Measurements from ENCODE around the gene SFXN5.

The SFXN5 gene

GRCh38 chr2:72969706-72970105 is 101.8 kb downstream of the SFXN5 start:
- DNase-seq, result no peak

DNA sequence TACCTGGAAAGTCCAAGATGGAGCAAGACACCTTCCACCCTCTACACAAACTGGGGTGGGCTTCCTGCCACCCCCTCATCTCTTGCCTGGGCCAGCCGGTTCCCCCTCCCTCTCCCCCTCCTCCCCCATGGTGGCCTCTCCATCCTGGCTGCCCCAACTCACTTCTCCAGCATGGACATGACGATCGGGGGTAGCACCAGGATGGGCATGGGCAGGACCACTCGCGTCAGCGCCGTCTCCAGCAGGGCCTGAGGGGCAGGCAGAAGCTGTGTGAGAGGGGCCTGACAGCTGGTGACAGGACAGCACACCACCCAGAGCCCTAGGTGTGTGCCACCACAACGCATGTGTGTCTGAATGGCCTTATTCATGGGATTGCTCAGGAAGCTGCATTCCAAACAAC is 103.2 kb downstream of the SFXN5 start:
- DNase-seq, result no peak

- no peak for DNase-seq
Observed at GRCh38 chr2:72965770-72966450, 105.6 kb downstream of the SFXN5 start.

- DNase-seq, result no peak
Observed at GRCh38 chr2:72965016-72965415, 106.5 kb downstream of the SFXN5 start.

- DNase-seq, result no peak
Observed at GRCh38 chr2:72964146-72964525, 107.4 kb downstream of the SFXN5 start.

DNA sequence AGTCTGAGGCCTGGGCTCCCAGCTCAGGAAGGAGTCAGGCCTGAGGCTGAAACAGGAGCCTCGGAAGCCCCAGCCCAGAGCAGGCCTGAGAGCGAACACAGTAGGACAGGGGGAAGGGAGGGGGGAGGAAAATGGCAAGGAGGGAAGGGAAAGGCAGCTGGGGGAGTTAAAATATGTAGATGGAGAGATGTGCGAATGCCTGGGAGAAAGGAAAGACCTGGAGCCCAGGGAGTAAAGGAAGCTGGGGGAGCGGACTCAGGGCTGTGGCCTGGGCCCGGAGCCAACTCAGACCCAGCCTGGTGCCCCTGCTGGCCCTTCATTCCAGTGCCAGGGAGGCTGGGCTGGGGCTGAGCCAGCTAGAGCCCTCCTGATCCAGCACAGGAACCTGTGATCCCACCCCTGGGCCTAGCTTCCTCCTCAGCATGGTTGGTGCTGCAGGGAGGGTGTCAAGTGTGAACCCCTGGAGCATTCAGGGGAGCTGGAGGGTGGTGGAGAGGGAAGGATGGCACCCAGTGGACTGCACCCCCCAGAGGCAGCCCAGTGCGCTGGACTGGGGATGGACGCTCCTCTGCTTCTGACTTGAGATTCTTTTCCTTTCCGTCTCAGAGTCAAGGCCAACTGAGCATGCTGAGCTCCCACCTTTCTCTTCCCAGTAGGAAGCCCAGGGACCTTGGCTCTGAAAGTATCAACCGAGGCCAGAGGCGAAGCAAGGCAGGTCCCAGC is 107.9 kb downstream of the SFXN5 start:
- no peak for DNase-seq

DNA sequence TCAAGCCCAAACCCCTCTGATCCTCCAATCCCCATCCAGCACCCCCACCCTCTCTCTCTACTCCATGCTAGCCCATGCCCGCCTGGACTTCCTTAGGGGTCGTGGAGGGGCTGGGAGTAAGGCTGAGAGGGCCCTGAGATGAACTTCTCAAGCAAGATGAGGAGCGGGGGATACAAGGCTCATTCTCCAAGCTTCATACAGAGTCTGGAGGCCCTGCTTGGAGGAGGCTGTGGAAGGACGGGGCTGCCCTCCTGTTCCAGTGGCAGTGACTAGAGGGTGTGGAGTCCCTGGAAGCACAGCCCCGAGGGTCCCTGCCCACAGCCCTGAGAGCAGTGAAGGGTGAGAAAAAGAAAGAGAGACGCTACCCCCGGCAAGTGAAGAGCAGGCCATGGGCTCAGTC is 108.6 kb downstream of the SFXN5 start:
- DNase-seq, result no peak

DNA sequence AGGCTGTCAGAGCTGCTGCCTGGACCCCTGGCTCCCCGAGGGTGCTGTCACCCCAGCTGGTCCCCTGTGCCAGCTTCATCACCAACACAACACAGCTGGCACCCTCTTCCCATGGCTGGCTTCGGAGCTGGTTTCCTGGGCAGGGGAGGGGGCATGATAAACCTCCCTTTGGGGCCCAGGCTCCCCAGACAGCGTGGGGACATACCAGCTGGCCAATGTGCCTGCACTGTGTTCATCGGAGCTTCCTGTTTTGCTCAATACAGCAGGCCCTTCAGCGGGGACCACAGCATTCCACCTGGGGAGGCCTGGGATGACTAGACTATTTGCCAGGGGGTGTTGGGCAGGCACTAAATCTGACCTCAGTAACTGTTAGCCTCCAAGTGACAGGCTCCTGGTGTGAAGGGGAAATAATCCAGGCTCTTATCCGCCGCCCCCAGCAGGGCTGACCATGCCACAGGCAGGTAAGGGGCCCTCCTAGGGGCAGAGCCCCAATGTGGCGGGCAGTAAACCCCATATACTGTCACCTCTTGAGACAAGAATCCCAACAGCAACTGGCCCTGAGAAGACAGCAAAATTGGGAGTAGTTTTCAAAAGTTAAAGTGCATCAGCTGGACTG is 109.6 kb downstream of the SFXN5 start:
- DNase-seq, result no peak

GRCh38 chr2:72961036-72961720 is 110.3 kb downstream of the SFXN5 start:
- no peak for DNase-seq

DNA sequence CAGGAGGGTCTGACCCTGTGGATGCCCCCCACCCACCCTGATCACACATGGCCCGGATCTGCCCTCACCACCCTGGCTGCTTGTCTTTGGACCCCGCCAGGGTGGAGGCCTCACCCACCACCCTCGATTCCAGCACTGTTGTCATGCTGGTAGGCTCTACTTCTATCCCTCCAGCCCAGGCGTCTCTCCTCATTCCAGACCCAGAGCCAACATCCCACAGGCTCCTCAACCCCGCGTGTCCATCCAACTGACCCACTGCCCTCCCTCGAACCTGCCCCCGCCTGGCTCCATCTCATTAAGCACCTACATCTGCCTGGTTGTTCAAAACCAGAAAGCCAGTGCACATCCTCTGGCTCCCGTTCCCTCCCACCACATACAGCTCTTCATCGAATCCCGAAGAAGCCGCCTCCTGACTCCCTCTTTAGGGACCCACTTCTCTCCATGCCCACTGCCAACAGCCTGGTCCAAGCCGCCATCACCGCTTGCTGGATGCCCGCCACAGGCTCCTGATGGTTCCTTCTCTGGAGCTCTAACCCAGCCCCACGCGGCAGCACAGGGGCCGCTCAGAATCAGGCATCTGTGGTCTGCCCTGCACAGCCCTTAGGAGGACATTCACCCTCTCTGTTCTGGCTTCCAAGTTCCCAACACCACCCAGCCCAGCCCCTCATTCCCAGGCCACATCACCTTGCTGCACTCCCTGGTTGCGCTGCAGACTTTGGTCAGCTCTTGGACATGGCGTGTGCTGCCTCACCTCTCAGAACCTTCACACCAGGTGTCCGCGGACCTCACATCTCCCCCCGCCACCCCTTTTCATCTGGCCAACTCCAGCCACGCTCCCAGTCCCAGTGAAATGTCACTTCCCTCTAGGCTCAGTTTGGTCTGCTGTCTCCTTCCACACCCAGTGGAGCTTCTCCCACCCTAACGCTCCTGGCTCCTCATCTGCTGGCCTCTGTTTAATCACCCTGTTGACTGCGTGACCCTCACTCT is 111.2 kb downstream of the SFXN5 start:
- no peak for DNase-seq

DNA sequence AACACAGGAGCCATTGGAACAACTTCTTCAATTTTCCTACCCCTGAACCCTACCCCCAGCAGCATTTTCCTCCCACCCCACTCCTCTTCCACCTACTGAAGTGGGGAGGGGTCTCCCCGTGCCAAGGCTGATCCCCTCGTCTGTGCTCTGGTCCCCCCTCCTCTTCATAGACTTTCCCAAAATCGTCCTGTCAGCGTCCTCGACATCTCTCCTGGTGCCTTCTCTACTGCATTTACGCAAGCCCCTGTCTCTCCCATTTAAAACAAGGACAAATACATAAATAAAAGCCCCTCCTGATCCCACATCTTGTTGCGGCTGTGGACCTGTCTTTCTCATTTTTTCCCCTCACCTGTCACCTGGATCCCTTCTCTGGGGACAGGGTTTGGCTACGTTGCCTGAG is 112.0 kb downstream of the SFXN5 start:
- no peak for DNase-seq

DNA sequence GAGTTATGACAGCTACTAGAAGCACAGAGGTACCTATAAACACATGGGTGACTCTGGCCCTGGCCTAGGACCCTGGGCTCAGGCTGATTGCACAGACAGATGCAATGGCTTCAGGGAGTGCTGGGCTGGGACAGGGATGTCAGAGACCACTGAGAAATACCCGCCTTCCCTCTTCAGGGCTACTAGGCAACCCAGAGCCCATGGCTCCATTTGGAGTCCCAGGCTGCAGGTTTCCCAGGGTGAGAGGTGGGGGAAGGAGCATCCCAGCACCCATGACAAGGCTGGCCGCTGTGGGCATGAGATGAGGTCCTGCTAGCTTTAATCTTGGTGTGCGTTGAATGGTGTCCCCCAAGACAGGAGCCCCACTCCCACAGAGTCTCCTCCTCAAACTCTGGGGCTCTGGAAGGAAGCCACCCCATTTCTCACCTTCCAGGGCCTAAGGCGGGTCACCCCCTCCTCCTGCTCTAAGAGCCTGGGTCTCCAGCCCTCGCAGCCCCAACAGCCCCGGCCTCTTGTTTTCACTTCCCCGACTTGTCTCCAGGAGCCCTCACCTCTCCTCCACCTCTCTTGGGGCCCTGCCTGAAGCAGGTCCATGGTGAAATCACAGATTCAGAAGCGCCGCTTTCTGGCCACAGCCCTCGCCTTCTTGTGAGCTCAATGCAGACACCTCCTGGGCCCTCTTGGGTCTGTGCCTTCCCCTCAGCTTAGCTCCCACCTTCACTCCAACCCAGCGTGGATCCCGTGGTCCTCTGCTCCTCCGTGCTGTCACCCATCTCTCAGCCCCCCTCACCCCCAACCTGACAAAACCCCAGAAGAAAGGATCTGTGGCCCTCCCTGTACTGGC is 112.7 kb downstream of the SFXN5 start:
- DNase-seq, result no peak

GRCh38 chr2:72956936-72957335 is 114.6 kb downstream of the SFXN5 start:
- no peak for DNase-seq

- no peak for DNase-seq
Observed at GRCh38 chr2:72956050-72956395, 115.5 kb downstream of the SFXN5 start.

DNA sequence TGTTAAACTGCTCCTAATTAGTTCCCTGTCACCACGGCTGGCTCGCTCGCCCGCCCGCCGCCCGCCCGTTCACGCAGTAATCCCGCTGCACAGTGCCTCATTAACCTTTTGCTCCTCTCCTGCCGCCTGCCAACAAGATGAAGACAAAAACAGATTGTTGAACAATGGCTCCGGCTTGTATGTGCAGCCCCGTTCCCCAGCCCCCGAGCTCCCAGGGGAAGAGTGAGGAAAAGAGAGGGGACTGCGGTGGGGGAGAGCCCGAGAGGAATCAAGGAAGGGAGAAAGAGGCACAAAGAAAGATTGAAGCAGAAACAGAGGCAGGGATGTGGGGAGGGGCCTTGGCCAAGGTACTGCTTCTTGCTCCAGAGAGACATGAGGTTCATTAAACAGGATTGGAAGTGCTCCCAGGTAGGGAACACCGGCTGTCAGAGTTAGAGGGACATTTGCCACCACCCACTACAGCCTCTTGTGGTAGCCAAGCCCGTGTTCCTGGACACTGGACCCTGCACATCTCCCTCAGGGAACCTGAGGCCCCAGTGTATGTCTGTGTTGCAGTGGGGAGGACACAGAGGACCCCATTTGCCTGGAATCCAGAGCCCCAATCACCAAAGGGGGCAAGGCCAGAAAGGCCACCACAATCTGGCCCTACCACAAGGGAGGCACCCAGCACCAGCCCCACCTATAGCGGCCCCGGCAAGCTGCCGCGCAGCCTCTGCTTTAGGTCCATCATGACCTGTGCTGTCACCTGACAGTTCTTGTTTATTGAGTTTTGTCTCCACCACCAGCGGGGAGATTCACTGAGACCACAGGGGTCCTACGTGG is 116.1 kb downstream of the SFXN5 start:
- no peak for DNase-seq

DNA sequence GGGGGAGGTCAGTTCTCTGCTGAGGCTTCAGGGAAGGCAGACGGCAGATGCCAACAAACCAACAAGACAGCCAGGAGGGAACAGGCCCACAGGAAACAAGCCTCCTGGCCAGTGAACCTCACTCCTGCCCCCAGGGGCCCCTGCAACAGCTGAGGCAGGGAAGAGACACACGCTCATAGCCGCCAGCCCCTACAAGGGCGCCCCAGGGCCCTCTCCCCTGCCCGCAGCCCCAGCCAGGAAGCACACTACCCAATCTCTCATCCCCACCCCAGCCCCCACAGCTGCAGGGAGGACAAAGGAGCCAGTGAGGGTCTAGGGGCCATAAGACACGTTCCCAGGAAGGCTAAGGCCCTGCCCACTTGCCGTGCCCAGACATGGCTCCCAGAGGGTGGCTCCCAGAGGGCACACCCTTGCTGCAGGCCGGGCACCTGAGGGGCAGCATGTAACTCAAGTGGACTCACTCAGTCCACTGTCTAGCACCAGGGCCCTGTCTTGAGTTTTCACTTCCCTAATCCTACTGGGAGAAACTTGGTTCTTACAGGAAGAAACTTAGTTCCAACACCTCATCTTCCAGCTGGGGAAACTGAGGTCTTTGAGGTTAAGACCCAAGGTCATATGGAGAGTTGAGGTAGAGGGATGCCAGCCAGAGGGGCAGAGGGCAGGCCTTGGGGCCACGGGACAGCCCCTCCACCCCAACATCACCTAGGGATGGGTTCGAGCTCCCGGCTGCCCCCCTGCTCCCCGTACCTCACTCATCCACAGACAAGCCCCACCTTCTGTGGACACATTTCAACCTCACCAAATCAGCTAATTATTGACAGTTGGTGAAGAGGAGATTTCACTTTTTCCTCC is 116.9 kb downstream of the SFXN5 start:
- no peak for DNase-seq

DNA sequence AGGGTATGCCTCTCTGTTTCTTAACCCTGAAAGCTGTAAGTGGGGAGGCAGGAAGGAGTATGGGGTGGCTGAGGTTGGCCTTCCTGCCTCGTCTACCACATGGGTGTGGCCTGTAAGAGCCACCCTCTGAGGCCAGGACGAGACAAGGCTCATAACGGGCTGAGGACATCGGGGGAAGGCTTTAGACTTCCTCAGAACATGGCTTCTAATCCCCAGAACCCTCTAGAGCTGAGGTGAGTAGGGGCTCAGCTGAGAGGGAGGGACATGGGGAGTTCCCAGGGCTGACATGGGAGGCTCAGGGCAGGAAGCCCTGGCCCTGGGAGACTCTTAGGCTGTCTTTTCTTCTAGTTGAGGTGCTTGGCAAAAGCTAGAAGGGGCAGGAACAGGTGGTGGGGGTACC is 117.5 kb downstream of the SFXN5 start:
- DNase-seq, result peak; percentile 41

GRCh38 chr2:72953528-72953927 is 118.0 kb downstream of the SFXN5 start:
- no peak for DNase-seq

- DNase-seq, result no peak
Observed at GRCh38 chr2:72952961-72953360, 118.6 kb downstream of the SFXN5 start.
